Loucy (cell line): Measurements from ENCODE around the gene TENT4B.

Experiments used
- CTCF ChIP-seq: fragments of 200-600 bp; sonication (generic); conservative IDR thresholded peaks from 2 replicates; pipeline ENCODE4 v1.5.1; 2014; ENCODE audit warnings: mild to moderate bottlenecking, antibody characterized with exemption, low read length
- EZH2phosphoT487 ChIP-seq: fragments of 200-600 bp; IDR thresholded peaks from 2 replicates; pipeline ENCODE4 v1.6.1; 2018; ENCODE audit warnings: antibody characterized with exemption, mild to moderate bottlenecking, moderate library complexity, borderline replicate concordance

GRCh38 chr16:50238314-50238713 is 85.2 kb downstream of the TENT4B start:
- no peak for TF ChIP-seq CTCF
- TF ChIP-seq EZH2phosphoT487 = no peak
